Natural killer cell (primary cell): Measurements from ENCODE around the gene CAMK2D. TPM values are rescaled to one million over a fixed set of nuclear protein-coding genes. Genes with fewer than 3 reads are reported as not detected.

Experiments
- ATAC-seq, 3 donors: fragments of 150-1000 bp in 2 of 3; fragments of 200-7000 bp in 1 of 3; cut with Tn5 transposase; 1 replicate in 1 of 3; 2 replicates in 2 of 3; pipeline ENCODE4 v1.10.0; 2021; ENCODE audit warnings: mild to moderate bottlenecking in 2 of 3, moderate library complexity in 2 of 3
- DNase-seq, 2 donors: peaks; one replicate each; pipeline versions ENCODE4 v3.0.0 to v3.0.0-alpha.2; 2013 to 2021; ENCODE audit warnings: mixed read lengths in 1 of 2
- H3K27ac ChIP-seq: one replicate; pipeline ENCODE4 v1.5.1; 2013; ENCODE audit warnings: mild to moderate bottlenecking, low read length
- H3K27me3 ChIP-seq: one replicate; pipeline ENCODE4 v1.6.1; 2013; ENCODE audit warnings: low read length; ENCODE audit not compliant: control insufficient read depth, insufficient read depth
- H3K36me3 ChIP-seq: one replicate; pipeline ENCODE4 v1.6.1; 2013; ENCODE audit warnings: low read length; ENCODE audit not compliant: control insufficient read depth, insufficient read depth
- H3K4me1 ChIP-seq: one replicate; pipeline ENCODE4 v1.6.1; 2013; ENCODE audit warnings: low read length; ENCODE audit not compliant: control insufficient read depth, insufficient read depth
- H3K4me3 ChIP-seq: one replicate; pipeline ENCODE4 v1.5.1; 2013; ENCODE audit warnings: low read length
- H3K9me3 ChIP-seq: one replicate; pipeline ENCODE4 v1.6.1; 2013; ENCODE audit warnings: low read length; ENCODE audit not compliant: control insufficient read depth, insufficient read depth
- H3K27ac Mint-ChIP-seq, 2 donors: one replicate each; pipeline ENCODE4 v1.8.0; 2022; ENCODE audit warnings: mild to moderate bottlenecking in 2 of 2, mixed read lengths in 2 of 2, moderate library complexity in 1 of 2
- H3K27me3 Mint-ChIP-seq, 2 donors: one replicate each; pipeline ENCODE4 v1.8.0; 2022; ENCODE audit warnings: low read depth in 2 of 2, mixed read lengths in 2 of 2
- H3K36me3 Mint-ChIP-seq: one replicate; pipeline ENCODE4 v1.8.0; 2022; ENCODE audit warnings: mixed read lengths
- H3K4me1 Mint-ChIP-seq, 2 donors: one replicate each; pipeline ENCODE4 v1.8.0; 2022; ENCODE audit warnings: mixed read lengths in 2 of 2
- H3K4me3 Mint-ChIP-seq: one replicate; pipeline ENCODE4 v1.8.0; 2022; ENCODE audit warnings: mild to moderate bottlenecking, moderate library complexity, mixed read lengths
- H3K9me3 Mint-ChIP-seq, 2 donors: one replicate each; pipeline ENCODE4 v1.8.0; 2022; ENCODE audit warnings: mixed read lengths in 2 of 2
- WGBS: methylation state at CpG from one replicate; pipeline ENCODE4 v1.1.7; 2013; ENCODE audit warnings: missing lambda C conversion rate; ENCODE audit not compliant: insufficient coverage; 5-methylcytosine and 5-hydroxymethylcytosine counted together
- intact Hi-C: fragments of 100-400 bp; cut with micrococcal nuclease; formaldehyde crosslinking; loops from one replicate; pipeline ENCODE4 v1.14.2; 2022
- total RNA-seq, 4 donors: library from RNA; stranded (reverse); fragments of 120-200 nt in 1 of 4; gene quantifications; one replicate each; pipeline versions ENCODE4 v1.2.3 to v1.2.4, GENCODE V29; 2013 to 2022
- TF ChIP-seq, protein P1 (sequence below): fragments of 200-600 bp; IDR thresholded peaks from one replicate; pipeline ENCODE4 v1.8.0; 2022; ENCODE audit warnings: antibody characterized with exemption

Gene CAMK2D
- total RNA-seq, 3 donors from 2014 or later (not counting 1 experiment from before 2014, with no cell fraction given) = 31.6 to 40.1 (median 34.5) TPM

- Histone ChIP-seq H3K4me3 (no peak overlapping the region), H3K4me1 (no peaks in the 10 kb centered on the region), H3K27ac (no peak overlapping the region), H3K27me3 (no peaks in the 10 kb centered on the region), H3K9me3 (no peaks in the 10 kb centered on the region), H3K36me3 (peaks cover 27% of the 10 kb centered on the region)
- Mint-ChIP-seq H3K4me3 (no peak overlapping the region), H3K27me3 (no peaks in the 10 kb centered on the region), H3K27ac (no peak overlapping the region), H3K9me3 (no peaks in the 10 kb centered on the region), H3K36me3 (no peaks in the 10 kb centered on the region), H3K4me1 (no peaks in the 10 kb centered on the region)
- TF ChIP-seq, protein P1, sequence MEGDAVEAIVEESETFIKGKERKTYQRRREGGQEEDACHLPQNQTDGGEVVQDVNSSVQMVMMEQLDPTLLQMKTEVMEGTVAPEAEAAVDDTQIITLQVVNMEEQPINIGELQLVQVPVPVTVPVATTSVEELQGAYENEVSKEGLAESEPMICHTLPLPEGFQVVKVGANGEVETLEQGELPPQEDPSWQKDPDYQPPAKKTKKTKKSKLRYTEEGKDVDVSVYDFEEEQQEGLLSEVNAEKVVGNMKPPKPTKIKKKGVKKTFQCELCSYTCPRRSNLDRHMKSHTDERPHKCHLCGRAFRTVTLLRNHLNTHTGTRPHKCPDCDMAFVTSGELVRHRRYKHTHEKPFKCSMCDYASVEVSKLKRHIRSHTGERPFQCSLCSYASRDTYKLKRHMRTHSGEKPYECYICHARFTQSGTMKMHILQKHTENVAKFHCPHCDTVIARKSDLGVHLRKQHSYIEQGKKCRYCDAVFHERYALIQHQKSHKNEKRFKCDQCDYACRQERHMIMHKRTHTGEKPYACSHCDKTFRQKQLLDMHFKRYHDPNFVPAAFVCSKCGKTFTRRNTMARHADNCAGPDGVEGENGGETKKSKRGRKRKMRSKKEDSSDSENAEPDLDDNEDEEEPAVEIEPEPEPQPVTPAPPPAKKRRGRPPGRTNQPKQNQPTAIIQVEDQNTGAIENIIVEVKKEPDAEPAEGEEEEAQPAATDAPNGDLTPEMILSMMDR = no peak
- no peak for ATAC-seq
- intact Hi-C loops = no loop called here
- no peak for DNase-seq
- WGBS = 100% methylated on average over 1 of the region's 2 CpGs
Observed at GRCh38 chr4:113531572-113531971, 230.0 kb downstream of the CAMK2D start.

DNA sequence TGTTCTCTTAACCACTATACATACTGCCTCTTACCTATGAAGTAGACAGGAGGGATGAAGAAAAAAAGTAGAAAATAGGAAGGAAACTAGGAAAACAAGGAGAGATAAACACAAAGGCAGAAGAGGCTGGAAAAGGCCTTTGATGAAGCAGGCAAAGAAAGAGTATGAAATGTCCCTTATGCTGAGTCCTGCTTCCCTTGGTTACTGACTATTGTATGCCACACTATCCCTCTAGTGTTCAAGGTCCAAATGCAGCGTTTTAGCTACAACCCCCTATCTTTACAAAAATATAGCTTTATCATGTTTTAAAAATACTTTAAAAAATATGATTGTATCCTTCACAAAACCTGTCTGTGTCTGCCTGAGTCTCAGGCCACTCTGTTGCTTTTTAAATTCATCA, 233.1 kb downstream of the CAMK2D start:
- ATAC-seq = no peak
- Mint-ChIP-seq H3K4me1 (peaks cover 0 to 3% of the 10 kb centered on the region in 2 donors), H3K36me3 (peaks cover 12% of the 10 kb centered on the region), H3K9me3 (no peaks in the 10 kb centered on the region), H3K27me3 (no peaks in the 10 kb centered on the region), H3K27ac (no peak overlapping the region), H3K4me3 (no peak overlapping the region)
- intact Hi-C loops = no loop called here
- TF ChIP-seq, protein P1 = no peak
- Histone ChIP-seq H3K27me3 (no peaks in the 10 kb centered on the region), H3K4me1 (no peaks in the 10 kb centered on the region), H3K9me3 (no peaks in the 10 kb centered on the region), H3K27ac (no peak overlapping the region), H3K4me3 (no peak overlapping the region), H3K36me3 (peaks cover 28% of the 10 kb centered on the region)
- DNase-seq = no peak
- WGBS = 86% methylated on average over 1 of the region's 1 CpG

- H3K27me3 Mint-ChIP-seq = no peaks in the 10 kb centered on the region
- no peaks in the 10 kb centered on the region for H3K9me3 Mint-ChIP-seq
- no peak overlapping the region for H3K27ac Mint-ChIP-seq
- Histone ChIP-seq H3K4me1 (no peaks in the 10 kb centered on the region), H3K4me3 (no peak overlapping the region), H3K9me3 (no peaks in the 10 kb centered on the region), H3K27ac (no peak overlapping the region), H3K36me3 (peaks cover 23% of the 10 kb centered on the region), H3K27me3 (no peaks in the 10 kb centered on the region)
- peaks cover 12% of the 10 kb centered on the region for H3K36me3 Mint-ChIP-seq
- H3K4me3 Mint-ChIP-seq = no peak overlapping the region
- no peak for DNase-seq
- no peak for ATAC-seq
- TF ChIP-seq, protein P1 = no peak
- 100% methylated on average over 2 of the region's 2 CpGs for WGBS
- intact Hi-C loops = no loop called here
- H3K4me1 Mint-ChIP-seq = peaks cover 0 to 3% of the 10 kb centered on the region in 2 donors
Observed at GRCh38 chr4:113525521-113525920, 236.0 kb downstream of the CAMK2D start.

DNA sequence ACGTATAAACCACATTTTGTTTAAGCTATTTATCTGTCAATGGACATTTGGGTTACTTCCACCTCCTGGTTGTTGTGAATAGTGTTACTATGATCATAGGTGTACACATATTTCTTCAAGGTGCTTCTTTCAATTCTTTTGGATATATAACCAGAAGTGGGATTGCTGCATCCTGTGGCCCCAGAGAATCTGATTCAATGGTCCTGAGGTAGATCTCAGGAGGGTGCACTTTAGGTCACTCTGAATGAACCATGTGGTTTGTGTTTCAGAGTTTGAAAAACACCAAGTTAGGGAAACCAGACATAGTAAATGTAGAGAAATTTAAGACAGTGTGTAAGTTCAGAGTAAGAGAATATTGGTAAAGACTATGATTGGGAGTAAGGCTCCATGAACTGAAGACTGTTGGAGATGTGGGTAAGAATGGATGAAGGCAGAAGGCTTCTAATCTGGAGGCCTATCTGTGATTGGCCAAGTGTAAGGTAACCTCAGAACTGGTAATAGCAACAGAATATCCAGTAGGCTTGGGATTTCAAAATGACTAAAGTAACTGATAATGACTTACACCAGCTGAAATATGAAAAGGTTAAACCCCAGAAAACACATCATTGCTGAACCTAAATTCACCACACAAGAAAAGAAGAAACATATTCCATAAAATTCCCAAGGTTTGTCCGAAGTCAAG, 236.9 kb downstream of the CAMK2D start:
- Histone ChIP-seq H3K4me1 (no peaks in the 10 kb centered on the region), H3K36me3 (peaks cover 16% of the 10 kb centered on the region), H3K9me3 (no peaks in the 10 kb centered on the region), H3K27ac (no peak overlapping the region), H3K4me3 (no peak overlapping the region), H3K27me3 (no peaks in the 10 kb centered on the region)
- Mint-ChIP-seq H3K27ac (no peak overlapping the region), H3K36me3 (peaks cover 12% of the 10 kb centered on the region), H3K4me3 (no peak overlapping the region), H3K4me1 (peaks cover 0 to 3% of the 10 kb centered on the region in 2 donors), H3K27me3 (no peaks in the 10 kb centered on the region), H3K9me3 (no peaks in the 10 kb centered on the region)
- ATAC-seq (no peak), DNase-seq (no peak)
- whole genome bisulfite sequencing = no CpG with 5 or more reads among the region's 2 CpGs
- TF ChIP-seq, protein P1 = no peak
- intact Hi-C loops = no loop called here
